H1 (cell line): ENCODE measurements around the gene GNA12. TPM values are rescaled to one million over a fixed set of nuclear protein-coding genes. Genes with fewer than 3 reads are reported as not detected.

Source experiments
- CTCF ChIA-PET: fragments of 300-600 bp; sonication (Branson Sonifier 250); formaldehyde crosslinking; loops from one replicate; lab custom pipeline; 2021; ENCODE audit not compliant: partially characterized antibody; lab: Charles Lee
- POLR2A ChIA-PET: fragments of 300-600 bp; sonication (Branson Sonifier 250); formaldehyde crosslinking; loops from one replicate; lab custom pipeline; 2021; ENCODE audit warnings: inconsistent platforms; ENCODE audit not compliant: partially characterized antibody; lab: Charles Lee
- DNase-seq, 2 experiments: peaks; one replicate each; pipeline versions ENCODE4 v3.0.0 to v3.0.0-alpha.2; 2010 to 2022; ENCODE audit warnings: low spot score in 2 of 2, low read depth in 1 of 2, mixed read lengths in 1 of 2
- FAIRE-seq: peaks from 2 replicates; lab custom pipeline; 2011; peaks lifted over from hg19 to GRCh38; lab: Jason Lieb, UNC
- H2AFZ ChIP-seq: 2 replicates; pipeline ENCODE4 v1.8.1; 2012; ENCODE audit warnings: low read length, inconsistent platforms
- H2AK5ac ChIP-seq: 2 replicates; pipeline ENCODE4 v1.6.1; 2013; ENCODE audit warnings: low read depth, low read length
- H2BK120ac ChIP-seq: replicated peaks from 2 replicates; pipeline ENCODE3; 2013; ENCODE audit warnings: low read depth, low read length, inconsistent platforms
- H2BK12ac ChIP-seq: 2 replicates; pipeline ENCODE4 v1.6.1; 2013; ENCODE audit warnings: low read depth, low read length
- H2BK15ac ChIP-seq: 2 replicates; pipeline ENCODE4 v1.6.1; 2013; ENCODE audit warnings: low read length
- H2BK20ac ChIP-seq: 2 replicates; pipeline ENCODE4 v1.6.1; 2013; ENCODE audit warnings: low read length
- H2BK5ac ChIP-seq: 2 replicates; pipeline ENCODE4 v1.6.1; 2013; ENCODE audit warnings: low read depth, low read length
- H3K14ac ChIP-seq: 2 replicates; pipeline ENCODE4 v1.6.1; 2013; ENCODE audit warnings: inconsistent platforms; ENCODE audit not compliant: insufficient read length
- H3K18ac ChIP-seq: 2 replicates; pipeline ENCODE4 v1.6.1; 2013; ENCODE audit warnings: low read length; ENCODE audit errors: extremely low read depth
- H3K23ac ChIP-seq: 2 replicates; pipeline ENCODE4 v1.6.1; 2013; ENCODE audit warnings: inconsistent platforms; ENCODE audit not compliant: insufficient read length
- H3K23me2 ChIP-seq: 2 replicates; pipeline ENCODE4 v1.6.1; 2013; ENCODE audit warnings: low read depth, low read length
- H3K27ac ChIP-seq: 2 replicates; pipeline ENCODE4 v1.6.1; 2011; ENCODE audit warnings: low read depth, low read length, inconsistent platforms
- H3K27me3 ChIP-seq, 4 experiments: replicated peaks in 1 of 4; 1 replicate in 1 of 4; 2 replicates in 3 of 4; pipeline versions ENCODE4 v1.6.1 to v1.8.1; 2011 to 2013; ENCODE audit warnings: low read length in 3 of 4, mild to moderate bottlenecking in 3 of 4, inconsistent platforms in 2 of 4, mixed read lengths in 2 of 4, moderate library complexity in 1 of 4; ENCODE audit not compliant: control insufficient read depth in 3 of 4, insufficient read depth in 3 of 4; ENCODE audit errors: extremely low read depth in 1 of 4
- H3K36me3 ChIP-seq, 4 experiments: 2 replicates each; pipeline versions ENCODE4 v1.6.1 to v1.8.1; 2011 to 2013; ENCODE audit warnings: mild to moderate bottlenecking in 4 of 4, low read length in 3 of 4, moderate library complexity in 2 of 4, control low read depth in 1 of 4, inconsistent platforms in 1 of 4; ENCODE audit not compliant: insufficient read depth in 4 of 4, control insufficient read depth in 2 of 4
- H3K4ac ChIP-seq: replicated peaks from 2 replicates; pipeline ENCODE3; 2013; ENCODE audit warnings: low read length, low read depth, mixed read lengths, inconsistent platforms; ENCODE audit not compliant: insufficient read length
- H3K4me1 ChIP-seq, 4 experiments: replicated peaks in 1 of 4; 1 replicate in 1 of 4; 2 replicates in 3 of 4; pipeline versions ENCODE4 v1.6.1 to v1.8.1; 2011 to 2013; ENCODE audit warnings: low read length in 3 of 4, inconsistent platforms in 2 of 4, mixed read lengths in 1 of 4; ENCODE audit not compliant: insufficient read depth in 4 of 4, control insufficient read depth in 3 of 4
- H3K4me2 ChIP-seq, 2 experiments: 2 replicates each; pipeline versions ENCODE4 v1.6.1 to v1.8.1; 2011 to 2013; ENCODE audit warnings: low read depth in 2 of 2, low read length in 2 of 2, control low read depth in 1 of 2, inconsistent platforms in 1 of 2, mild to moderate bottlenecking in 1 of 2; ENCODE audit not compliant: insufficient read depth in 1 of 2
- H3K4me3 ChIP-seq, 4 experiments: fragments of 200-600, 300-600 bp in 1 of 4; sonication (generic), shearing (Covaris generic), sonication (Bioruptor Twin) in 1 of 4; 2 replicates each; pipeline versions ENCODE4 v1.5.1 to v1.8.1; 2011 to 2016; ENCODE audit warnings: low read length in 4 of 4, low read depth in 3 of 4, control low read depth in 2 of 4, inconsistent platforms in 2 of 4, mild to moderate bottlenecking in 2 of 4, mixed read lengths in 1 of 4, moderate library complexity in 1 of 4; ENCODE audit not compliant: insufficient read depth in 2 of 4; ENCODE audit errors: extremely low read depth in 1 of 4
- H3K56ac ChIP-seq: replicated peaks from 2 replicates; pipeline ENCODE3; 2013; ENCODE audit warnings: low read depth, mild to moderate bottlenecking, mixed read lengths, low read length, inconsistent platforms; ENCODE audit not compliant: insufficient read length
- H3K79me1 ChIP-seq: 2 replicates; pipeline ENCODE4 v1.6.1; 2013; ENCODE audit warnings: low read depth, low read length, control low read depth
- H3K79me2 ChIP-seq, 2 experiments: 2 replicates each; pipeline versions ENCODE4 v1.6.1 to v1.8.1; 2012 to 2013; ENCODE audit warnings: low read length in 2 of 2, mild to moderate bottlenecking in 2 of 2, inconsistent platforms in 1 of 2; ENCODE audit not compliant: insufficient read depth in 2 of 2, control insufficient read depth in 1 of 2
- H3K9ac ChIP-seq, 4 experiments: replicated peaks in 1 of 4; 1 replicate in 1 of 4; 2 replicates in 3 of 4; pipeline versions ENCODE4 v1.6.1 to v1.8.1; 2011 to 2013; ENCODE audit warnings: low read depth in 3 of 4, low read length in 3 of 4, control low read depth in 2 of 4, mild to moderate bottlenecking in 2 of 4, moderate library complexity in 2 of 4, inconsistent platforms in 1 of 4; ENCODE audit errors: extremely low read depth in 1 of 4
- H3K9me3 ChIP-seq, 2 experiments: 2 replicates each; pipeline versions ENCODE4 v1.6.1 to v1.8.1; 2012 to 2013; ENCODE audit warnings: mild to moderate bottlenecking in 2 of 2, moderate library complexity in 2 of 2, control low read depth in 1 of 2, inconsistent platforms in 1 of 2, low read depth in 1 of 2, low read length in 1 of 2, mixed read lengths in 1 of 2; ENCODE audit not compliant: insufficient read depth in 2 of 2
- H4K20me1 ChIP-seq, 2 experiments: replicated peaks in 1 of 2; 2 replicates each; pipeline versions ENCODE3 to v1.8.1; 2011 to 2013; ENCODE audit warnings: inconsistent platforms in 2 of 2, low read length in 2 of 2, mild to moderate bottlenecking in 1 of 2; ENCODE audit not compliant: insufficient read depth in 2 of 2, control insufficient read depth in 1 of 2
- H4K5ac ChIP-seq: 2 replicates; pipeline ENCODE4 v1.6.1; 2013; ENCODE audit warnings: low read length, low read depth, mixed read lengths, inconsistent platforms; ENCODE audit not compliant: insufficient read length
- H4K8ac ChIP-seq: 2 replicates; pipeline ENCODE4 v1.8.0; 2013; ENCODE audit warnings: mild to moderate bottlenecking, moderate library complexity, low read length, inconsistent platforms; ENCODE audit not compliant: insufficient read depth; ENCODE audit errors: extremely low read depth
- H4K91ac ChIP-seq: replicated peaks from 2 replicates; pipeline ENCODE3; 2013; ENCODE audit warnings: low read length, mixed read lengths, inconsistent platforms; ENCODE audit not compliant: insufficient read length
- JUND ChIP-seq: IDR thresholded peaks from 2 replicates; pipeline ENCODE4 v1.6.1; 2011; ENCODE audit warnings: mild to moderate bottlenecking, improper control_type of control experiment, low read length
- SIN3A ChIP-seq, 2 experiments: IDR thresholded peaks in 1 of 2; conservative IDR thresholded peaks in 1 of 2; 2 replicates each; pipeline ENCODE4 v1.6.1; 2011 to 2012; ENCODE audit warnings: low read length in 2 of 2, improper control_type of control experiment in 1 of 2, low read depth in 1 of 2, mild to moderate bottlenecking in 1 of 2
- WGBS, 2 experiments: shearing (Covaris generic) in 1 of 2; methylation state at CpG; one replicate each; pipeline versions ENCODE4 v1.1.6 to v1.1.7; 2013 to 2015; ENCODE audit warnings: low lambda C conversion rate in 2 of 2, mixed read lengths in 2 of 2, inconsistent platforms in 1 of 2, low coverage in 1 of 2, missing lambda C conversion rate in 1 of 2; ENCODE audit not compliant: insufficient replicate concordance in 2 of 2, insufficient coverage in 1 of 2, insufficient read length in 1 of 2; ENCODE audit errors: extremely low coverage in 1 of 2, missing lambda C conversion rate in 1 of 2; 5-methylcytosine and 5-hydroxymethylcytosine counted together
- polyA plus RNA-seq, 7 experiments: library from polyadenylated mRNA; depleted of rRNA in 3 of 7; stranded (reverse) in 5 of 7; unstranded in 2 of 7; fragments of >200 nt in 5 of 7; fragments of 200-250 nt in 2 of 7; gene quantifications; 1 replicate in 5 of 7; 2 replicates in 1 of 7; 4 replicates in 1 of 7; pipeline versions ENCODE4 v1.2.1 to v1.2.3, GENCODE V29; 2011 to 2013; ENCODE audit warnings: missing spikeins in 2 of 7, mixed read lengths in 2 of 7
- total RNA-seq: library from RNA; stranded (reverse); fragmentation: NEBNext Ultra II Directional; extraction: Animal tissue kit (Norgen Biotek cat#: 25700); gene quantifications from 2 replicates; pipeline ENCODE4 v1.2.1, GENCODE V29; 2021

GNA12 gene
- total and polyA plus RNA-seq, 2 of the 8 experiments (the other 6 are each of a cell fraction or from before 2014, with no cell fraction given): 96.5 to 109 TPM

GRCh38 chr7:2807845-2808772 is 36.0 kb downstream of the GNA12 start:
- H4K91ac ChIP-seq: peak overlapping the region; percentile 40
- no peak for DNase-seq
- H2BK15ac ChIP-seq: no peak overlapping the region
- TF ChIP-seq JUND: no peak
- TF ChIP-seq SIN3A (conservative IDR thresholded peaks at IDR 0.05 in 1 of 2, IDR thresholded peaks at IDR 0.05 in 1 of 2; ENCODE audit: low read depth in 1 of 2, low read length in 2 of 2): no peak

More at GRCh38 chr7:2807845-2808772, 36.0 kb downstream of the GNA12 start:
- Histone ChIP-seq H3K9ac (no peak overlapping the region), H2BK5ac (peak overlapping the region; percentile 66), H3K27ac (no peak overlapping the region), H3K23me2 (no peaks in the 10 kb centered on the region), H3K23ac (no peak overlapping the region), H3K79me2 (peaks cover 3 to 100% of the 10 kb centered on the region in 2 experiments; a peak in 3 of 4 replicates), H3K4me1 (peaks cover 18 to 33% (median 19%) of the 10 kb centered on the region in 4 experiments), H3K79me1 (peaks cover 19% of the 10 kb centered on the region; the same call in 1 of the 2 replicates), H4K5ac (no peak overlapping the region), H3K56ac (no peak overlapping the region), H3K9me3 (no peaks in the 10 kb centered on the region), H2AFZ (no peak overlapping the region), H3K18ac (peak overlapping the region; percentile 53; the same call in 1 of the 2 replicates), H2BK120ac (no peak overlapping the region), H2BK20ac (no peak overlapping the region), H2AK5ac (peak overlapping the region; percentile 2; the same call in 1 of the 2 replicates), H3K36me3 (no peaks in the 10 kb centered on the region), H3K4ac (no peak overlapping the region), H3K27me3 (no peaks in the 10 kb centered on the region), H4K20me1 (peaks cover 0 to 16% of the 10 kb centered on the region in 2 experiments), H3K4me3 (no peak overlapping the region), H3K14ac (no peak overlapping the region), H3K4me2 (0 out of 4 replicates have a peak overlapping the region, but pooled peaks have one; percentile 0 to 7), H2BK12ac (no peak overlapping the region), H4K8ac (no peak overlapping the region)
- CTCF ChIA-PET: interaction anchor here (0.6 to 2.1 kb wide), 6 partner anchors 12 to 98 kb away, joined by 3 to 7 read pairs (median 4); no protein-coding TSS in a partner anchor
- FAIRE-seq: no peak
- 84% methylated on average over 21 of the region's 21 CpGs; no CpG with 5 or more reads in 1 of the 2 experiments for WGBS, 2 experiments
- POLR2A ChIA-PET: interaction anchor here (0.9 to 2.9 kb wide), 7 partner anchors 9 to 37 kb away, joined by 3 to 14 read pairs (median 5); no protein-coding TSS in a partner anchor
